Subcutaneous abdominal adipose tissue (tissue), 5 donors: ENCODE measurements around the gene TMEM187.

Source experiments
- H3K27ac ChIP-seq: one replicate; pipeline ENCODE4 v1.7.0; 2013; ENCODE audit warnings: low read depth, mild to moderate bottlenecking, inconsistent platforms, low read length, moderate library complexity
- H3K27me3 ChIP-seq, 5 donors: one replicate each; pipeline ENCODE4 v1.7.0; 2013; ENCODE audit warnings: low read length in 5 of 5, inconsistent platforms in 1 of 5; ENCODE audit not compliant: control insufficient read depth in 5 of 5, insufficient read depth in 4 of 5
- H3K36me3 ChIP-seq, 5 donors: one replicate each; pipeline ENCODE4 v1.7.0; 2013; ENCODE audit warnings: low read length in 5 of 5; ENCODE audit not compliant: control insufficient read depth in 5 of 5, insufficient read depth in 5 of 5
- H3K4me1 ChIP-seq, 5 donors: one replicate each; pipeline ENCODE4 v1.7.0; 2013; ENCODE audit warnings: low read length in 5 of 5, mild to moderate bottlenecking in 3 of 5, moderate library complexity in 1 of 5; ENCODE audit not compliant: control insufficient read depth in 5 of 5, insufficient read depth in 5 of 5
- H3K4me3 ChIP-seq, 5 donors: one replicate each; pipeline ENCODE4 v1.7.0; 2013; ENCODE audit warnings: low read length in 5 of 5, low read depth in 1 of 5
- H3K9ac ChIP-seq, 5 donors: one replicate each; pipeline ENCODE4 v1.7.0; 2013; ENCODE audit warnings: low read length in 5 of 5, mild to moderate bottlenecking in 4 of 5, moderate library complexity in 3 of 5
- H3K9me3 ChIP-seq, 5 donors: one replicate each; pipeline ENCODE4 v1.7.0; 2013; ENCODE audit warnings: low read length in 5 of 5; ENCODE audit not compliant: control insufficient read depth in 5 of 5
- donor health status: healthy.
- donor health status: healthy.
- donor health status: healthy.
- donor health status: healthy.
- donor health status: healthy.

The TMEM187 gene

DNA sequence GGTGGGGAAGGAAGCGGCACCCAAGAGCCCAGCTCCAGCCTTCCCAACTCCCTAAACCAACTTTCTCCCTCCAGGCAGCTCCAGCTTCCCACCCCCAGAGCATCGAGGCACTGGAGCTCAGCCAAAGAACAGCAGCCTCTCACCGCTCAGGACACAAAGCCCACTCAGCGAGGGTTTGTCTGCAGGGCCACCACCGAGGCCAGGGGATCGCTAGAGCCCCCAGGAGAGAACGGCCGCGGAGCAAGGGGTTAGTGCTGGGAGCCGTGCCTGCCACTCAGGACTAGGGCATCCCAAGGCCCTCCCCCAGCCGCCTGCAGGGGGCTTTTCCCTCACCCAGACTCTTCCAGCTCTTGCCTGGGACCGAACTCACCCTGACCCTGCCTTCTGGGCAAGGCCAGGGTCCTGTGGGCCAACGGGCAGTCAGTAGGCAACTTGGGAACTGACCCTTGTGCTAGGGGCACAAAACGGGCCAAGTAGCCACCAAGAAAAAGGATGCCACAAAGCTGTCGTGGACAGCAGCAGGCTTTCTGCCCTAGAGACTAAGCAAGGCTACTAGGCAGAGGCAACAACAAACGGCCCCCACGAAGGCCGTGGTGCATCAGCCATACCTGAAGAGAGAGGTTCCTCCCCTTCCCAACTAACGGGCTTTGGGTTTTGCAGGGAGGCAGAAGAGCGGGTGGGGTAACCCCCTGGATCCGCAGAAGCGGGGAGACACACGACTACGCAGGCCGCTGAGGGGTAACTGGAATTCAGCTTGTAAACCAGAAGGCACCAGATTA is 3.2 kb upstream of the TMEM187 start:
- Histone ChIP-seq H3K9ac (peak overlapping the region in 3 of 5 donors; percentile 3 to 43 (median 20)), H3K4me1 (peaks cover 19 to 65% (median 60%) of the 10 kb centered on the region in 5 donors)

DNA sequence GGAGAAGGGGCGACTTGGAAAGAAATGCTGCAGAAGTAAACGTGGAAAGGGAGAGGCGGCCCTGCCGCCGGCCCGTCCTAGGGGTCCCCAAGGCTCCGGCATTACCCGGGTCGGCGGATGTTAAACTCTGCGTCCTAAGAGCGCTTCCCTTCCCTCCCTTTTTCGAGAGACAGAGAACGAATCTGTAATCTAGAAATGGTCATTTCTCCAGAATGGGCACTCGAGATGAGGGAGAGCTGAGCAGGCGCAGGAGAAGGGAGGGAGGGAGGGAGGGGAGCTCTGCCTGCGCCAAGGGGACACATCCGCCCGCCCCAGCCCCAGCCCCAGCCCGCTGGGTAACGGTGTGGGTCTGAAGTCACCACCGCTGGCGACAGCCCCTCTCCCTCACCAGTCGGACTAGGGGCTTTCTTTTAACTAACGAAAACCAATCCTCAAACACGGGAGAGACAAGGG is 2.6 kb upstream of the TMEM187 start:
- peaks cover 0 to 2% (median 0%) of the 10 kb centered on the region in 5 donors for H3K9me3 ChIP-seq
- peaks cover 22 to 71% (median 64%) of the 10 kb centered on the region in 5 donors for H3K4me1 ChIP-seq
- peaks cover 0 to 2% (median 0%) of the 10 kb centered on the region in 5 donors for H3K36me3 ChIP-seq
- H3K9ac ChIP-seq = peak overlapping the region in 3 of 5 donors; percentile 3 to 43 (median 20)
- peaks cover 0 to 25% (median 6%) of the 10 kb centered on the region in 5 donors for H3K27me3 ChIP-seq
- peak overlapping the region; percentile 61 to 99 (median 96) for H3K4me3 ChIP-seq
- no peak overlapping the region for H3K27ac ChIP-seq

More for the DNA sequence above, 3.2 kb upstream of the TMEM187 start:
- Histone ChIP-seq H3K4me3 (peak overlapping the region; percentile 60 to 99 (median 94)), H3K27me3 (peaks cover 0 to 22% (median 6%) of the 10 kb centered on the region in 5 donors), H3K27ac (peak overlapping the region; percentile 16), H3K9me3 (peaks cover 0 to 2% (median 0%) of the 10 kb centered on the region in 5 donors), H3K36me3 (peaks cover 0 to 5% (median 0%) of the 10 kb centered on the region in 5 donors)

DNA sequence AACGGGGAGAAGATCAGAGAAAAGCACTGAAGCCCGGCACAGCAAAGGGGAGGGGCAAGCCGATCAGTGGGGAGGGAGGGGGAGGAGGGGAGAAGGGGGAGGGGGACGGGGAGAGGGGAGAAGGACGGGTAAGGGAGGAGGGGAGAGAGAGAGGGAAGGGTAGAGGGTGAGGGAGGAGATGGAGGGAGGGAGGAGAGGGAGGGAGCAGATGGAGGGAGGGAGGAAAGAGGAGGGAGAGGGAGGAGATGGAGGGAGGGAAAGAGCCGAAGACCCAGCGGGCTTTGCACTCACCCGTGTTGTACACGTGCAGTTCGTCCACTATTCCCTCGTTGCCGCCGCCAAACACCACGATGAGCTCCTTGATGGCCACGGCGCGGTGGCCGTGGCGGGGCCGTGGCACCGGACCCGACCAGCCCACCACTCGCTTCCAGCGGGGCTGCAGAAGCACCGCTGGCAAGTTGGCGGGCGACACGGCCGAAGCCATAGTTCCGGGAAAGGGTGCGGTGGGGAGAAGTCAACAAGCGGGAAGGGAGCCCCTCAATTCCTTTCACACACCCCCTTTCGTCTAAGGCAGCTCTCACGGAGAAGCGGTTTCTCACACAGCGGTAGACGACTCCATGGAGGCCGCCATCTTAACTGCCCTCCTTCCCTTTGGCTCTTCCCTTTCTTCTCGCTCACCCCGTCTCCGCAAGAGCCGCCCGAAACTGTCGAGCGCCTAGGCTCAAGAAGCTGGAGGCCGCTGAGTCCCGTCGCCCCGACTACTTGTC is 2.0 kb upstream of the TMEM187 start:
- peak overlapping the region; percentile 95 to 98 (median 97) for H3K9ac ChIP-seq
- peaks cover 0 to 25% (median 6%) of the 10 kb centered on the region in 5 donors for H3K27me3 ChIP-seq
- peaks cover 0 to 2% (median 0%) of the 10 kb centered on the region in 5 donors for H3K36me3 ChIP-seq
- H3K9me3 ChIP-seq = peaks cover 0 to 2% (median 0%) of the 10 kb centered on the region in 5 donors
- H3K4me1 ChIP-seq = peaks cover 22 to 69% (median 64%) of the 10 kb centered on the region in 5 donors
- H3K4me3 ChIP-seq = peak overlapping the region; percentile 91 to 99 (median 96)
- H3K27ac ChIP-seq = peak overlapping the region; percentile 98

DNA sequence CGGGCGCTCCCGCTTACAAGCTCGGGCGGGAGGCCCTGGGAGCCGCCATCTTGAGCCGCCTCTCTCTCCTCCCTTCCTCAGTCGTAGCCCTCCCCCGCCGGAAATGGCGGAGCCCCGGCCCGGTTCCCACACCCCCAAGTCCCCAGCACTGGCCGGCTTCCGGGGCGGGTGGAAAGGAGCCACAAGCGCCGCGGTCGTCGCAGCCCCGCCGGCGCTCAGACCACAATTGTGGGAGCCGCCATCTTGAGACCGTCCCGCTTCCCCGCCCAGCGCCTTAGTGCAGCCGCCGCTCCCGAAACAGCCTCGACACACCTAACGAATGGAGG is 1.5 kb upstream of the TMEM187 start:
- Histone ChIP-seq H3K4me3 (peak overlapping the region; percentile 91 to 99 (median 96)), H3K4me1 (peaks cover 22 to 64% (median 61%) of the 10 kb centered on the region in 5 donors), H3K9me3 (peaks cover 0 to 2% (median 0%) of the 10 kb centered on the region in 5 donors), H3K36me3 (peaks cover 0 to 2% (median 0%) of the 10 kb centered on the region in 5 donors), H3K27me3 (peaks cover 0 to 25% (median 6%) of the 10 kb centered on the region in 5 donors), H3K9ac (peak overlapping the region; percentile 95 to 98 (median 97)), H3K27ac (peak overlapping the region; percentile 98)

DNA sequence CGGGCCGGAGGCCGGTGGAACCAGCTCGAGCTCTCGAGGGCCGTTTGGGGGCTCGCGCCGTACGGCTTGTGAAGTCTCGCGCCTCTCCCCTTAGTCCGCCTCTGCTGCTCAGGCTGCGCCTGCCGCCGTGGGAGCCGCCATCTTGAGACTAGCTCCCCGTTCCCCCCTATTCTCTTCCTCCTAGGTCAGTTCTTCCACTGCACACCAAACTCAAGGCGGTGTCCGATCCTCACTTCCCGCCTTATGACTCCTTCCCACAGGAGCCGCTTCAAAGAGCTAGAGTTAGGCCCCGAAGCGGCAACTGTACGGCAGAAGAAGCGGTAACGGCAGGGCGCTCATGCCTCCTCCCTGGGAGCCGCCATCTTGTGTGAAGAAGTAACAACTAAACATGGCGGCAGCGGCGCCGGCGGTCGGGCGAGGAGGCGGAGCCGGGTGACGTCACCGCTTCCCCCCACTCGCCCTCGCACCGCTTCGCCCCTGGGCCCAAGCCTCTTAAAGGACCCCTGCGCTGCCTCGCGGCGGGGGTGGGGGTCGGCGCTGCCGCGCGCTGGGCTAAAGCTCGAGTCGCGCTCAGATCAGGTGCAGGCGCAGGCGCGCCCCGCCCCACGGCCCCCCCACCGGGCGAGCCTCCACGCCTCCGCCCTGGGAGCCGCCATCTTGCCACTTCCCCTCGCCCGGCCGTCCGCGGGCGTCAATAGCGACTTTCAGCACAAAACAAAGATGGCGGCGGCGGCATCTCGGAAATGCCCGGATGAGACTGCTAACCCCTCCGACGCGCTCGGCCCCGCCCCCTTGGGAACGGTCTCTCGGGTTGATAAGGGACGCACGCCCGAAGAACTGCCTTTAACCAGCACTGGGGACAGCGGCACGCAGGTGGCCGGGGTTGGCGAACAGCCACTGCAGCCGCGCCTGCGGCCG is 845 bp upstream of the TMEM187 start, which contains the start of gene HCFC1:
Gene HCFC1 (minus strand): TSS at position 369 of the 918 bp plus-strand sequence. CDS start 978 bp downstream, outside the sequence.
- Histone ChIP-seq H3K9me3 (peaks cover 0 to 2% (median 0%) of the 10 kb centered on the region in 5 donors), H3K36me3 (peaks cover 0 to 2% (median 0%) of the 10 kb centered on the region in 5 donors), H3K9ac (peak within 1 kb of the TSS; percentile 95 to 98 (median 97)), H3K27ac (peak within 1 kb of the TSS; percentile 98), H3K4me3 (peak within 1 kb of the TSS; percentile 91 to 99 (median 96)), H3K4me1 (peaks cover 19 to 57% (median 55%) of the 10 kb centered on the region in 5 donors), H3K27me3 (peaks cover 0 to 22% (median 2%) of the 10 kb centered on the region in 5 donors)

DNA sequence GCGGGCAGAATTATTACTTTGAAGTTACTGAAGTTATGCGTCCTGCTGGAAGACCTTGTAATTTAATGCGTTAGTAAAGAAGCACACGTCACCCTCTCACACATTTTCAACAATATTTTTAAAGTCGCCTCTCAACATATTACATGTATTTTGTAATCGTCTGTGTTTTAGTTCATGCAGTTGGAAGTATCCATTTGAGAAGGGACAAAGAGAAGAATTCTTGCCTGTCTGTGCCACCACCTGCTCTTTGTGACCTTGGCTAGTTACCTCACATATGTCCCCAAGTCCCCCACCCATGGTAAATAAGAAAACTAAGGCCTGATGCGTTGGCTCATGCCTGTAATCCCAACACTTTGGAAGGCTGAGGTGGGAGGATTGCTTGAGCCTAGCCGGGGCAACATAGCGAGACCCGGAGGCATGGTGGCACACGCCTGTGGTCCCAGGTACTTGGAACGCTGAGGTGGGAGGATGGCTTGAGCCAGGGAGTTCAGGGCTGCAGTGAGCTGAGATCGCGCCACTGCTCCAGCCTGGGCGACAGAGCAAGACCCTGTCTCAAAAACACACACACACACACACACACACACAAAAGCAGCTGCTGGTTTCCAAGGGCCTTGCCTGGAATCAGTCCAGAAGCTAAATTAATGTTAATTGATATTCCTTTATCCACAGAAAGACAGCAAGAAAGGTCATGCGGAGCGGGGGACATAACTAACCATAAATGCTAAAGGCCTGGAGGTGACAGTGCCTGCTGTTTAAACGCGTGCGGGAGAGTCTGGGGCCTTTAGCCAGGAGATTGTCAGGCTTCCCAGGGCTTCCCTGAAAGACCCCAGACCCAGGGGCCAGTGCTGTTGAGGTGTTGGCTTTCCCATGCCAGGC is 811 bp downstream of the TMEM187 start:
- H3K9me3 ChIP-seq = peaks cover 0 to 2% (median 0%) of the 10 kb centered on the region in 5 donors
- H3K27ac ChIP-seq = peak overlapping the region; percentile 84
- H3K9ac ChIP-seq = peak overlapping the region in 4 of 5 donors; percentile 76 to 98 (median 79)
- H3K36me3 ChIP-seq = no peaks in the 10 kb centered on the region
- H3K4me3 ChIP-seq = peak overlapping the region; percentile 60 to 99 (median 74)
- peaks cover 19 to 41% (median 39%) of the 10 kb centered on the region in 5 donors for H3K4me1 ChIP-seq
- peaks cover 0 to 22% (median 0%) of the 10 kb centered on the region in 5 donors for H3K27me3 ChIP-seq

DNA sequence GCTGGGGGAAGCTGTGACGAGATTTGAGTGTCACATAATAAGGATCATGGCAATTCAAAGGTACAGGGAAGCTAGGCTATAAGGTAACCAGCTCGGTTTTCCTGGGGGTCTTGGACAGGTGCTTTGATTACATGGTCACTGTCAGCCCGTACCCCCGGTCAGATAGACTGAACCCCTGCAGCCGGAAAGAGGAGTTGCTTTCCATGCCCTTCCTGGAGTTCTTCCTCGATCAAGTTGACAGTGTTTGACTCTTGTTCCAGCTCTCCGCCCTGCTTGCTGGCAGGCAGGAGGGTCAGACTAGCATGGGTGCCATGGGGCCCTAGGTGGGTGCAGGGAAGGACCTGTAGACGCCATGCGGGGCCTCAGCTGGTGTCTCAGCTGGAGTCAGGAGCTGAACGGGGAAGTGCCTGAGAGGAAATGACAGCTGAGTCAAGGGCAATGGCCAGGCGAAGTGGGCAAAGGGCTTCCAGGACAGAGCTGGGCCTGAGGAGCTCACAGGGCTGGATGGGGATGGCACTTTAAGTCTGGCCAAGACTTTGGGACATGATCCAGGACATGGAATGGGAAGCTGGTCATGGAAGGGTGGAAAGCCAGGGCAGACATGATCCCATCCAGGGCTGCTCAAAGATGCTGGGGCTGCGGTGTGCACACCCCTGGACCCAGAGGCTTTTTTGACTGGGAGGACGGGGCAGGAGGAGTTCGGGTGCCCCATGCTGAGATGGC is 1.6 kb downstream of the TMEM187 start:
- H3K36me3 ChIP-seq = no peaks in the 10 kb centered on the region
- peak overlapping the region; percentile 28 to 98 (median 76) for H3K9ac ChIP-seq
- peak overlapping the region; percentile 13 to 76 (median 22) for H3K4me3 ChIP-seq
- peaks cover 19 to 33% (median 31%) of the 10 kb centered on the region in 5 donors for H3K4me1 ChIP-seq
- H3K27me3 ChIP-seq = peaks cover 0 to 22% (median 0%) of the 10 kb centered on the region in 5 donors
- H3K9me3 ChIP-seq = peaks cover 0 to 2% (median 0%) of the 10 kb centered on the region in 5 donors
- peak overlapping the region; percentile 84 for H3K27ac ChIP-seq

DNA sequence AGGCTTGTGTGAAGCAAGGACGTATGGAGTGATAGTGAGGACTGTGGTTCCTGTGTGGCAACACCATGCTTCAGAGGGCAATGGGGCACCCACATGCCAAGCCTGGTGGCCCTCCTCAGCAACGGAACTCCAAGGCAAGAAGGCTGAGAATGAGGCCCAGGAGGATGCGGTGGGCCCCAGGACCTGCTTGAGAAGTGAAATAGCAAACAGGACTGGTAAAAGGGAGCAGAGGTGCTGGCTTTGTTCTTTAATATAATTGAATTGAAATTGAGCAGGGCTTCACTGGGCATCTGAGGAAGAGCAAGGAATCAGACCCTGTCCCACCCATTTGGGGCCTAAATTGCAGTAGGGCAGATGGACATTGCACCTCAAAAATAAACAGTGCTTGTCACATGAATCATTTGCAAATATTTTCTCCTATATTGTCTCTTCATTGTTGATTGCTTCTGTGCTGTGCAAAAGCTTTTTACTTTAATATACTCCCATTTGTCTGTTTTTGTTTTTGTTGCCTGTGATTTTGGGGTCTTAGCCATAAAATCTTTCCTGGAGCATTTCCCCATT is 2.3 kb downstream of the TMEM187 start:
- Histone ChIP-seq H3K27me3 (peaks cover 0 to 20% (median 0%) of the 10 kb centered on the region in 5 donors), H3K4me1 (peaks cover 18 to 26% (median 24%) of the 10 kb centered on the region in 5 donors), H3K4me3 (peak overlapping the region in 1 of 5 donors; percentile 14), H3K9me3 (peaks cover 0 to 2% (median 0%) of the 10 kb centered on the region in 5 donors), H3K27ac (peak overlapping the region; percentile 84), H3K9ac (no peak overlapping the region), H3K36me3 (no peaks in the 10 kb centered on the region)
